K562 (cell line): ENCODE data around the gene UBE2H. TPM values are rescaled to one million over a fixed set of nuclear protein-coding genes. Genes with fewer than 3 reads are reported as not detected.

Source experiments
- CREM ChIP-seq: IDR thresholded peaks from 2 replicates; pipeline ENCODE4 v1.6.1; 2014; ENCODE audit warnings: antibody characterized with exemption, low read depth
- FOXK2 ChIP-seq, 2 experiments: fragments of 450-650 bp; IDR thresholded peaks in 1 of 2; conservative IDR thresholded peaks in 1 of 2; 2 replicates each; pipeline ENCODE4 v1.6.1; 2016; ENCODE audit warnings: low read depth in 2 of 2, mild to moderate bottlenecking in 1 of 2
- L3MBTL2 ChIP-seq: fragments of 450-650 bp; IDR thresholded peaks from 2 replicates; pipeline ENCODE4 v1.6.1; 2016; ENCODE audit warnings: mild to moderate bottlenecking, moderate library complexity
- NFIC ChIP-seq: fragments of 450-650 bp; IDR thresholded peaks from 2 replicates; pipeline ENCODE4 v1.6.1; 2017; ENCODE audit warnings: mild to moderate bottlenecking, inconsistent platforms
- PTTG1 ChIP-seq: fragments of 450-650 bp; IDR thresholded peaks from 2 replicates; pipeline ENCODE4 v1.6.1; 2016; ENCODE audit warnings: low read depth, mild to moderate bottlenecking, missing genetic modification characterization, missing compliant biosample characterization
- ZBTB40 ChIP-seq, 2 experiments: fragments of 450-650 bp in 1 of 2; sonication (generic) in 1 of 2; formaldehyde crosslinking in 1 of 2; IDR thresholded peaks; 2 replicates each; pipeline versions ENCODE4 v1.7.1 to v1.9.0; 2016 to 2022; ENCODE audit warnings: inconsistent platforms in 1 of 2, mild to moderate bottlenecking in 1 of 2, missing genetic modification reagents in 1 of 2
- polyA plus RNA-seq, 8 experiments: library from polyadenylated mRNA; depleted of rRNA in 4 of 8; stranded (reverse) in 5 of 8; unstranded in 3 of 8; fragments of >200 nt; fragmentation: Nextera tagmentation in 2 of 8; fragmentation: Illumina TruSeq in 1 of 8; extraction: Ambion mirVana in 2 of 8; extraction: Trizol in 1 of 8; gene quantifications; 2 replicates each; pipeline versions ENCODE4 v1.2.1 to v1.2.3, GENCODE V29; 2011 to 2014; ENCODE audit warnings: inconsistent platforms in 1 of 8, missing spikeins in 1 of 8
- total RNA-seq, 7 experiments: library from RNA; depleted of rRNA in 6 of 7; stranded (reverse); fragments of >200 nt in 6 of 7; fragmentation: Illumina TruSeq in 2 of 7; extraction: Trizol in 2 of 7; gene quantifications; 2 replicates each; pipeline versions ENCODE4 v1.2.1 to v1.2.3, GENCODE V29; 2011 to 2021; ENCODE audit warnings: low replicate concordance in 1 of 7
- TF ChIP-seq, protein P1 (sequence below): sonication (generic); formaldehyde crosslinking; IDR thresholded peaks from 2 replicates; pipeline ENCODE4 v1.8.0; 2022; ENCODE audit warnings: mild to moderate bottlenecking, missing genetic modification reagents

The UBE2H gene
- total and polyA plus RNA-seq, 9 of the 15 experiments (the other 6 are each of a cell fraction or from before 2014, with no cell fraction given), result 6.3 to 33.0 (median 13.3) TPM

- TF ChIP-seq ZBTB40 (IDR thresholded peaks at IDR 0.05) (peak; percentile 52; the same call in 1 of the 2 replicates), ZBTB40 (CRISPR knock-in tag; IDR thresholded peaks at IDR 0.05) (no peak), NFIC (peak; percentile 66), PTTG1 (tag) (no peak), FOXK2 (conservative IDR thresholded peaks at IDR 0.05 in 1 of 2, IDR thresholded peaks at IDR 0.05 in 1 of 2; ENCODE audit: low read depth in 2 of 2) (peak in 1 of 2 experiments; percentile 58; a peak in 1 of 4 replicates), CREM (no peak), L3MBTL2 (peak; percentile 71)
- TF ChIP-seq, protein P1, sequence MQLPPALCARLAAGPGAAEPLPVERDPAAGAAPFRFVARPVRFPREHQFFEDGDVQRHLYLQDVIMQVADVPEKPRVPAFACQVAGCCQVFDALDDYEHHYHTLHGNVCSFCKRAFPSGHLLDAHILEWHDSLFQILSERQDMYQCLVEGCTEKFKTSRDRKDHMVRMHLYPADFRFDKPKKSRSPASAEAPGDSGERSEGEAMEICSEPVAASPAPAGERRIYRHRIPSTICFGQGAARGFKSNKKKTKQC (CRISPR knock-in tag), result no peak
These were observed 76.9 kb downstream of the UBE2H start (continued) for GRCh38 chr7:129875745-129876411.
